ENCODE results near the gene ZNF787. TPM values are rescaled to one million over a fixed set of nuclear protein-coding genes. Genes with fewer than 3 reads are reported as not detected.

ZNF787 gene
- total and polyA plus RNA-seq, 2 of the 13 experiments (the other 11 are each of a cell fraction or from before 2014, with no cell fraction given), result 15.1 to 42.8 TPM

DNA sequence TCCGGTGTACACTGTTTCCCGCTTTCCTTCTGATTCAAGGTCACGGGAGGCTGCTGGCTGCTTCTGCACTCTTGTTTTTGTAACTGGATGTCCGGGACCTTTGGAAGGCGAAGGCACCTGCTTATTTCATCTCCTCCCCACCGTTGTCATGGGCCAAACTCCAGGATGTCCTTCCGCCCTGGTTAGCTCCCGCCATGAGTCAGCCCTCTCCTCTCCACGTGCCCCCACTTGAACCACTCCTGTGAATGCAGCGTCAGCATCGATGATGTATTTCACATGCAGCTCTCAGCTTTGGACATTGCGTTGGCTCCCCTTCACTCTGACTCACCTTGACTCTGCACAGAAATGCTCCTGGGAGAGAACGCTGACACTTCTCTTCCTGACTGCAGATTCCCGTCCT is 49.2 kb upstream of the ZNF787 start (continued):
- TF ChIP-seq, protein P1, sequence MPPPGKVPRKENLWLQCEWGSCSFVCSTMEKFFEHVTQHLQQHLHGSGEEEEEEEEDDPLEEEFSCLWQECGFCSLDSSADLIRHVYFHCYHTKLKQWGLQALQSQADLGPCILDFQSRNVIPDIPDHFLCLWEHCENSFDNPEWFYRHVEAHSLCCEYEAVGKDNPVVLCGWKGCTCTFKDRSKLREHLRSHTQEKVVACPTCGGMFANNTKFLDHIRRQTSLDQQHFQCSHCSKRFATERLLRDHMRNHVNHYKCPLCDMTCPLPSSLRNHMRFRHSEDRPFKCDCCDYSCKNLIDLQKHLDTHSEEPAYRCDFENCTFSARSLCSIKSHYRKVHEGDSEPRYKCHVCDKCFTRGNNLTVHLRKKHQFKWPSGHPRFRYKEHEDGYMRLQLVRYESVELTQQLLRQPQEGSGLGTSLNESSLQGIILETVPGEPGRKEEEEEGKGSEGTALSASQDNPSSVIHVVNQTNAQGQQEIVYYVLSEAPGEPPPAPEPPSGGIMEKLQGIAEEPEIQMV (CRISPR knock-in tag; IDR thresholded peaks at IDR 0.05; ENCODE audit: low read depth), result no peak
- TF ChIP-seq AHR (CRISPR knock-in tag; IDR thresholded peaks at IDR 0.05) (no peak), KLF6 (CRISPR knock-in tag; IDR thresholded peaks at IDR 0.05) (peak; percentile 36; the same call in 1 of the 2 replicates), ZNF558 (CRISPR knock-in tag; IDR thresholded peaks at IDR 0.05; ENCODE audit: borderline replicate concordance) (no peak), ZNF678 (CRISPR knock-in tag; IDR thresholded peaks at IDR 0.05) (no peak), ZNF570 (CRISPR knock-in tag; IDR thresholded peaks at IDR 0.05; ENCODE audit: borderline replicate concordance) (no peak), ISX (CRISPR knock-in tag; conservative IDR thresholded peaks at IDR 0.05) (no peak), SALL2 (CRISPR knock-in tag; IDR thresholded peaks at IDR 0.05) (no peak), NR2F1 (CRISPR knock-in tag; IDR thresholded peaks at IDR 0.05) (0 out of 4 replicates have a peak, but pooled peaks of 1 of the 2 experiments have one; percentile 11), NFIC (IDR thresholded peaks at IDR 0.05; ENCODE audit: low read length) (no peak), ZNF160 (CRISPR knock-in tag; IDR thresholded peaks at IDR 0.05) (no peak), ZNF367 (CRISPR knock-in tag; IDR thresholded peaks at IDR 0.05; ENCODE audit: borderline replicate concordance) (no peak), SMARCE1 (IDR thresholded peaks at IDR 0.05; ENCODE audit: borderline replicate concordance) (no peak), SOX13 (IDR thresholded peaks at IDR 0.05) (no peak), SOX13 (CRISPR knock-in tag; conservative IDR thresholded peaks at IDR 0.05 in 1 of 2, IDR thresholded peaks at IDR 0.05 in 1 of 2) (no peak), ZNF564 (CRISPR knock-in tag; IDR thresholded peaks at IDR 0.05) (no peak), SMARCC2 (IDR thresholded peaks at IDR 0.05) (no peak), MED8 (CRISPR knock-in tag; IDR thresholded peaks at IDR 0.05; ENCODE audit: insufficient replicate concordance) (no peak), MTF1 (CRISPR knock-in tag; IDR thresholded peaks at IDR 0.05) (no peak)
- TF ChIP-seq, protein P2, sequence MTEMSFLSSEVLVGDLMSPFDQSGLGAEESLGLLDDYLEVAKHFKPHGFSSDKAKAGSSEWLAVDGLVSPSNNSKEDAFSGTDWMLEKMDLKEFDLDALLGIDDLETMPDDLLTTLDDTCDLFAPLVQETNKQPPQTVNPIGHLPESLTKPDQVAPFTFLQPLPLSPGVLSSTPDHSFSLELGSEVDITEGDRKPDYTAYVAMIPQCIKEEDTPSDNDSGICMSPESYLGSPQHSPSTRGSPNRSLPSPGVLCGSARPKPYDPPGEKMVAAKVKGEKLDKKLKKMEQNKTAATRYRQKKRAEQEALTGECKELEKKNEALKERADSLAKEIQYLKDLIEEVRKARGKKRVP (CRISPR knock-in tag; IDR thresholded peaks at IDR 0.05), result peak in 1 of 2 experiments; percentile 67; a peak in 2 of 4 replicates
- TF ChIP-seq, protein P3, sequence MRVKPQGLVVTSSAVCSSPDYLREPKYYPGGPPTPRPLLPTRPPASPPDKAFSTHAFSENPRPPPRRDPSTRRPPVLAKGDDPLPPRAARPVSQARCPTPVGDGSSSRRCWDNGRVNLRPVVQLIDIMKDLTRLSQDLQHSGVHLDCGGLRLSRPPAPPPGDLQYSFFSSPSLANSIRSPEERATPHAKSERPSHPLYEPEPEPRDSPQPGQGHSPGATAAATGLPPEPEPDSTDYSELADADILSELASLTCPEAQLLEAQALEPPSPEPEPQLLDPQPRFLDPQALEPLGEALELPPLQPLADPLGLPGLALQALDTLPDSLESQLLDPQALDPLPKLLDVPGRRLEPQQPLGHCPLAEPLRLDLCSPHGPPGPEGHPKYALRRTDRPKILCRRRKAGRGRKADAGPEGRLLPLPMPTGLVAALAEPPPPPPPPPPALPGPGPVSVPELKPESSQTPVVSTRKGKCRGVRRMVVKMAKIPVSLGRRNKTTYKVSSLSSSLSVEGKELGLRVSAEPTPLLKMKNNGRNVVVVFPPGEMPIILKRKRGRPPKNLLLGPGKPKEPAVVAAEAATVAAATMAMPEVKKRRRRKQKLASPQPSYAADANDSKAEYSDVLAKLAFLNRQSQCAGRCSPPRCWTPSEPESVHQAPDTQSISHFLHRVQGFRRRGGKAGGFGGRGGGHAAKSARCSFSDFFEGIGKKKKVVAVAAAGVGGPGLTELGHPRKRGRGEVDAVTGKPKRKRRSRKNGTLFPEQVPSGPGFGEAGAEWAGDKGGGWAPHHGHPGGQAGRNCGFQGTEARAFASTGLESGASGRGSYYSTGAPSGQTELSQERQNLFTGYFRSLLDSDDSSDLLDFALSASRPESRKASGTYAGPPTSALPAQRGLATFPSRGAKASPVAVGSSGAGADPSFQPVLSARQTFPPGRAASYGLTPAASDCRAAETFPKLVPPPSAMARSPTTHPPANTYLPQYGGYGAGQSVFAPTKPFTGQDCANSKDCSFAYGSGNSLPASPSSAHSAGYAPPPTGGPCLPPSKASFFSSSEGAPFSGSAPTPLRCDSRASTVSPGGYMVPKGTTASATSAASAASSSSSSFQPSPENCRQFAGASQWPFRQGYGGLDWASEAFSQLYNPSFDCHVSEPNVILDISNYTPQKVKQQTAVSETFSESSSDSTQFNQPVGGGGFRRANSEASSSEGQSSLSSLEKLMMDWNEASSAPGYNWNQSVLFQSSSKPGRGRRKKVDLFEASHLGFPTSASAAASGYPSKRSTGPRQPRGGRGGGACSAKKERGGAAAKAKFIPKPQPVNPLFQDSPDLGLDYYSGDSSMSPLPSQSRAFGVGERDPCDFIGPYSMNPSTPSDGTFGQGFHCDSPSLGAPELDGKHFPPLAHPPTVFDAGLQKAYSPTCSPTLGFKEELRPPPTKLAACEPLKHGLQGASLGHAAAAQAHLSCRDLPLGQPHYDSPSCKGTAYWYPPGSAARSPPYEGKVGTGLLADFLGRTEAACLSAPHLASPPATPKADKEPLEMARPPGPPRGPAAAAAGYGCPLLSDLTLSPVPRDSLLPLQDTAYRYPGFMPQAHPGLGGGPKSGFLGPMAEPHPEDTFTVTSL (CRISPR knock-in tag; IDR thresholded peaks at IDR 0.05; ENCODE audit: borderline replicate concordance), result peak; percentile 57
- TF ChIP-seq, protein P4, sequence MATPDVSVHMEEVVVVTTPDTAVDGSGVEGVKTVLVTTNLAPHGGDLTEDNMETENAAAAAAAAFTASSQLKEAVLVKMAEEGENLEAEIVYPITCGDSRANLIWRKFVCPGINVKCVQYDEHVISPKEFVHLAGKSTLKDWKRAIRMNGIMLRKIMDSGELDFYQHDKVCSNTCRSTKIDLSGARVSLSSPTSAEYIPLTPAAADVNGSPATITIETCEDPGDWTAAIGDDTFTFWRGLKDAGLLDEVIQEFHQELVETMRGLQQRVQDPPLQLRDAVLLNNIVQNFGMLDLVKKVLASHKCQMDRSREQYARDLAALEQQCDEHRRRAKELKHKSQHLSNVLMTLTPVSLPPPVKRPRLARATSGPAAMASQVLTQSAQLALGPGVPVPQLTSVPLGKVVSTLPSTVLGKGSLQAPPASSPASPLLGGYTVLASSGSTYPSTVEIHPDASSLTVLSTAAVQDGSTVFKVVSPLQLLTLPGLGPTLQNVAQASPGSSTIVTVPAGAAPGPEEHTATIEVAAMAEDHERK (CRISPR knock-in tag; IDR thresholded peaks at IDR 0.05; ENCODE audit: low read depth), result no peak

Data from HepG2 (cell line).